ENCODE measurements around the gene CCDC187.
"Not testable (repeated sequence)": the region's sequence is repeated elsewhere in the genome, so short reads cannot be mapped to it uniquely, and the experiment has no call there.

CCDC187 gene

GRCh38 chr9:136242918-136243525 is 60.9 kb downstream of the CCDC187 start:
- TF ChIP-seq POLR2A (IDR thresholded peaks at IDR 0.05; ENCODE audit: low read depth, low read length) (no peak), PAX5 (IDR thresholded peaks at IDR 0.05; ENCODE audit: insufficient read depth, low read length, severe bottlenecking) (no peak), SPI1 (IDR thresholded peaks at IDR 0.05; ENCODE audit: low read depth, low read length) (no peak), POLR2AphosphoS5 (IDR thresholded peaks at IDR 0.05; ENCODE audit: low read depth, low read length) (no peak), TAF1 (IDR thresholded peaks at IDR 0.05; ENCODE audit: low read depth, low read length) (no peak), POU2F2 (IDR thresholded peaks at IDR 0.05; ENCODE audit: low read depth, low read length) (no peak)
- DNase-seq (ENCODE audit: insufficient read length, low spot score) (no peak), FAIRE-seq (peak; percentile 67)

GRCh38 chr9:136242248-136242647 is 61.6 kb downstream of the CCDC187 start:
- DNase-seq (ENCODE audit: insufficient read length, low spot score) (no peak), FAIRE-seq (no peak)
- no peak for TF ChIP-seq SPI1 (IDR thresholded peaks at IDR 0.05; ENCODE audit: low read depth, low read length)
- no peak for TF ChIP-seq POLR2A (IDR thresholded peaks at IDR 0.05; ENCODE audit: low read depth, low read length)
- no peak for TF ChIP-seq TAF1 (IDR thresholded peaks at IDR 0.05; ENCODE audit: low read depth, low read length)

GRCh38 chr9:136241542-136241941 is 62.4 kb downstream of the CCDC187 start:
- TF ChIP-seq PAX5 (IDR thresholded peaks at IDR 0.05; ENCODE audit: insufficient read depth, low read length, severe bottlenecking) (no peak), SPI1 (IDR thresholded peaks at IDR 0.05; ENCODE audit: low read depth, low read length) (no peak), POLR2AphosphoS5 (IDR thresholded peaks at IDR 0.05; ENCODE audit: low read depth, low read length) (no peak), TAF1 (IDR thresholded peaks at IDR 0.05; ENCODE audit: low read depth, low read length) (no peak), POU2F2 (IDR thresholded peaks at IDR 0.05; ENCODE audit: low read depth, low read length) (no peak), POLR2A (IDR thresholded peaks at IDR 0.05; ENCODE audit: low read depth, low read length) (no peak)
- no peak for FAIRE-seq
- no peak for DNase-seq (ENCODE audit: insufficient read length, low spot score)

GRCh38 chr9:136240941-136241340 is 63.0 kb downstream of the CCDC187 start:
- no peak for TF ChIP-seq POLR2A (IDR thresholded peaks at IDR 0.05; ENCODE audit: low read depth, low read length)
- no peak for TF ChIP-seq TAF1 (IDR thresholded peaks at IDR 0.05; ENCODE audit: low read depth, low read length)
- TF ChIP-seq POLR2AphosphoS5 (IDR thresholded peaks at IDR 0.05; ENCODE audit: low read depth, low read length), result no peak
- TF ChIP-seq PAX5 (IDR thresholded peaks at IDR 0.05; ENCODE audit: insufficient read depth, low read length, severe bottlenecking), result no peak
- TF ChIP-seq SPI1 (IDR thresholded peaks at IDR 0.05; ENCODE audit: low read depth, low read length), result no peak
- no peak for TF ChIP-seq POU2F2 (IDR thresholded peaks at IDR 0.05; ENCODE audit: low read depth, low read length)
- FAIRE-seq (no peak), DNase-seq (ENCODE audit: insufficient read length, low spot score) (no peak)

- DNase-seq (ENCODE audit: insufficient read length, low spot score) (no peak), FAIRE-seq (no peak)
- TF ChIP-seq POU2F2 (IDR thresholded peaks at IDR 0.05; ENCODE audit: low read depth, low read length) (no peak), SPI1 (IDR thresholded peaks at IDR 0.05; ENCODE audit: low read depth, low read length) (peak; percentile 76), POLR2AphosphoS5 (IDR thresholded peaks at IDR 0.05; ENCODE audit: low read depth, low read length) (no peak), PAX5 (IDR thresholded peaks at IDR 0.05; ENCODE audit: insufficient read depth, low read length, severe bottlenecking) (no peak), POLR2A (IDR thresholded peaks at IDR 0.05; ENCODE audit: low read depth, low read length) (no peak)
These were observed 63.9 kb downstream of the CCDC187 start for GRCh38 chr9:136239983-136240330.

- no peak for TF ChIP-seq POLR2A (IDR thresholded peaks at IDR 0.05; ENCODE audit: low read depth, low read length)
- TF ChIP-seq TAF1 (IDR thresholded peaks at IDR 0.05; ENCODE audit: low read depth, low read length), result no peak
- TF ChIP-seq POU2F2 (IDR thresholded peaks at IDR 0.05; ENCODE audit: low read depth, low read length), result no peak
- no peak for TF ChIP-seq SPI1 (IDR thresholded peaks at IDR 0.05; ENCODE audit: low read depth, low read length)
- TF ChIP-seq POLR2AphosphoS5 (IDR thresholded peaks at IDR 0.05; ENCODE audit: low read depth, low read length), result no peak
- TF ChIP-seq PAX5 (IDR thresholded peaks at IDR 0.05; ENCODE audit: insufficient read depth, low read length, severe bottlenecking), result no peak
- FAIRE-seq (peak; percentile 43), DNase-seq (ENCODE audit: insufficient read length, low spot score) (no peak)
These were observed 64.5 kb downstream of the CCDC187 start for GRCh38 chr9:136239135-136239982.

- TF ChIP-seq SPI1 (IDR thresholded peaks at IDR 0.05; ENCODE audit: low read depth, low read length), result no peak
- TF ChIP-seq POLR2A (IDR thresholded peaks at IDR 0.05; ENCODE audit: low read depth, low read length), result no peak
- TF ChIP-seq POU2F2 (IDR thresholded peaks at IDR 0.05; ENCODE audit: low read depth, low read length), result no peak
- no peak for TF ChIP-seq POLR2AphosphoS5 (IDR thresholded peaks at IDR 0.05; ENCODE audit: low read depth, low read length)
- no peak for TF ChIP-seq PAX5 (IDR thresholded peaks at IDR 0.05; ENCODE audit: insufficient read depth, low read length, severe bottlenecking)
- no peak for TF ChIP-seq TAF1 (IDR thresholded peaks at IDR 0.05; ENCODE audit: low read depth, low read length)
- FAIRE-seq (peak; percentile 67), DNase-seq (ENCODE audit: insufficient read length, low spot score) (no peak)
These were observed 65.6 kb downstream of the CCDC187 start for GRCh38 chr9:136238342-136238732.

GRCh38 chr9:136237486-136238341 is 66.2 kb downstream of the CCDC187 start:
- no peak for DNase-seq (ENCODE audit: insufficient read length, low spot score)
- TF ChIP-seq SPI1 (IDR thresholded peaks at IDR 0.05; ENCODE audit: low read depth, low read length) (no peak), PAX5 (IDR thresholded peaks at IDR 0.05; ENCODE audit: insufficient read depth, low read length, severe bottlenecking) (no peak), POLR2A (IDR thresholded peaks at IDR 0.05; ENCODE audit: low read depth, low read length) (no peak), POLR2AphosphoS5 (IDR thresholded peaks at IDR 0.05; ENCODE audit: low read depth, low read length) (no peak), POU2F2 (IDR thresholded peaks at IDR 0.05; ENCODE audit: low read depth, low read length) (no peak), TAF1 (IDR thresholded peaks at IDR 0.05; ENCODE audit: low read depth, low read length) (no peak)
- FAIRE-seq, result no peak

GRCh38 chr9:136236471-136237410 is 67.2 kb downstream of the CCDC187 start:
- FAIRE-seq; DNase-seq (ENCODE audit: insufficient read length, low spot score): not testable (repeated sequence)

All from GM12891 (cell line).